Activated CD4-positive, alpha-beta T cell treated with anti-CD3 and anti-CD28 coated beads for 36 hours (primary cell): Measurements from ENCODE around the gene ERBB4. TPM values are rescaled to one million over a fixed set of nuclear protein-coding genes. Genes with fewer than 3 reads are reported as not detected.
A peak's percentile ranks its signal among the peaks of the same experiment; 100 is the strongest.

Experiments
- ATAC-seq: fragments of 200-7000 bp; cut with Tn5 transposase; one replicate; pipeline ENCODE4 v1.10.0; 2021; ENCODE audit warnings: mild to moderate bottlenecking, moderate library complexity
- CTCF ChIA-PET: fragments of 350-600 bp; sonication (Branson Sonifier 250); formaldehyde crosslinking; loops from one replicate; lab custom pipeline; 2021; ENCODE audit warnings: antibody characterized with exemption; lab: Charles Lee
- POLR2A ChIA-PET: fragments of 350-600 bp; sonication (Branson Sonifier 250); formaldehyde crosslinking; loops from one replicate; lab custom pipeline; 2021; ENCODE audit warnings: antibody characterized with exemption, inconsistent platforms; lab: Charles Lee
- DNase-seq: peaks from one replicate; pipeline ENCODE4 v3.0.0-alpha.2; 2020
- H3K27ac Mint-ChIP-seq: one replicate; pipeline ENCODE4 v1.8.0; 2021; ENCODE audit warnings: mixed read lengths
- H3K27me3 Mint-ChIP-seq: one replicate; pipeline ENCODE4 v1.8.0; 2021; ENCODE audit warnings: mixed read lengths
- H3K36me3 Mint-ChIP-seq: one replicate; pipeline ENCODE4 v1.8.0; 2021; ENCODE audit warnings: low read depth, mixed read lengths
- H3K4me1 Mint-ChIP-seq: one replicate; pipeline ENCODE4 v1.8.0; 2021; ENCODE audit warnings: mixed read lengths
- H3K4me3 Mint-ChIP-seq: one replicate; pipeline ENCODE4 v1.8.0; 2021; ENCODE audit warnings: mild to moderate bottlenecking, moderate library complexity, mixed read lengths
- H3K9me3 Mint-ChIP-seq: one replicate; pipeline ENCODE4 v1.8.0; 2021; ENCODE audit warnings: low read depth, mixed read lengths
- intact Hi-C, 2 experiments: fragments of 100-400 bp; cut with DNase I in 1 of 2; cut with micrococcal nuclease in 1 of 2; formaldehyde crosslinking; loops; one replicate each; pipeline versions ENCODE4 v1.14.2 to v1.15.1; 2022 to 2024; cut with DNase I, micrococcal nuclease
- total RNA-seq, 2 experiments: library from RNA; stranded (reverse); gene quantifications; one replicate each; pipeline ENCODE4 v1.2.3, GENCODE V29; 2021

ERBB4 gene
- total RNA-seq, 2 experiments from 2014 or later: not detected

- ATAC-seq: no peak
Measured at GRCh38 chr2:211468217-211468616, 1070.4 kb downstream of the ERBB4 start.

GRCh38 chr2:211463397-211463796 lies 1075.2 kb downstream of the ERBB4 start:
- no peak for ATAC-seq
- no peaks in the 10 kb centered on the region for H3K9me3 Mint-ChIP-seq
- POLR2A ChIA-PET: no interaction called here

More at GRCh38 chr2:211468217-211468616, 1070.4 kb downstream of the ERBB4 start:
- ChIA-PET CTCF (no interaction called here), POLR2A (no interaction called here)
- DNase-seq: no peak
- H3K9me3 Mint-ChIP-seq: no peaks in the 10 kb centered on the region
- no peaks in the 10 kb centered on the region for H3K4me1 Mint-ChIP-seq
- no peaks in the 10 kb centered on the region for H3K36me3 Mint-ChIP-seq
- no peak overlapping the region for H3K4me3 Mint-ChIP-seq
- H3K27ac Mint-ChIP-seq: no peak overlapping the region
- intact Hi-C loops: no loop called here
- no peaks in the 10 kb centered on the region for H3K27me3 Mint-ChIP-seq

GRCh38 chr2:211458974-211459373 lies 1079.6 kb downstream of the ERBB4 start:
- Mint-ChIP-seq H3K27me3 (no peaks in the 10 kb centered on the region), H3K36me3 (no peaks in the 10 kb centered on the region), H3K9me3 (no peaks in the 10 kb centered on the region), H3K4me1 (no peaks in the 10 kb centered on the region), H3K4me3 (no peak overlapping the region), H3K27ac (no peak overlapping the region)
- DNase-seq: no peak
- CTCF ChIA-PET: interaction anchor here (1.2 kb wide), 1 partner anchor 1109 kb away, joined by 3 read pairs; no protein-coding TSS in a partner anchor
- intact Hi-C loops: no loop called here
- ATAC-seq: no peak
- POLR2A ChIA-PET: no interaction called here

More at GRCh38 chr2:211463397-211463796, 1075.2 kb downstream of the ERBB4 start:
- Mint-ChIP-seq H3K27ac (no peak overlapping the region), H3K4me1 (no peaks in the 10 kb centered on the region), H3K4me3 (no peak overlapping the region), H3K27me3 (no peaks in the 10 kb centered on the region), H3K36me3 (no peaks in the 10 kb centered on the region)
- intact Hi-C loops: no loop called here
- no peak for DNase-seq
- CTCF ChIA-PET: interaction anchor here (2.4 kb wide), 1 partner anchor 9 kb away, joined by 8 read pairs; no protein-coding TSS in a partner anchor

- CTCF ChIA-PET: no interaction called here
- Mint-ChIP-seq H3K4me3 (no peak overlapping the region), H3K9me3 (no peaks in the 10 kb centered on the region), H3K27ac (no peak overlapping the region), H3K27me3 (no peaks in the 10 kb centered on the region), H3K4me1 (no peaks in the 10 kb centered on the region), H3K36me3 (no peaks in the 10 kb centered on the region)
- DNase-seq (no peak), ATAC-seq (no peak)
- POLR2A ChIA-PET: no interaction called here
- intact Hi-C loops: no loop called here
Measured at GRCh38 chr2:211457325-211457724, 1081.3 kb downstream of the ERBB4 start.

GRCh38 chr2:211455216-211455841 lies 1083.3 kb downstream of the ERBB4 start:
- Mint-ChIP-seq H3K4me3 (no peak overlapping the region), H3K27me3 (no peaks in the 10 kb centered on the region), H3K4me1 (no peaks in the 10 kb centered on the region), H3K27ac (no peak overlapping the region), H3K9me3 (no peaks in the 10 kb centered on the region), H3K36me3 (no peaks in the 10 kb centered on the region)
- intact Hi-C loops: loop anchor here (1.0 to 2.0 kb wide), 2 partner anchors 1111 to 1112 kb away; no protein-coding TSS in a partner anchor
- DNase-seq: peak; percentile 32
- POLR2A ChIA-PET: no interaction called here
- ATAC-seq: no peak
- CTCF ChIA-PET: interaction anchor here (0.6 to 2.1 kb wide), 11 partner anchors 9 to 1113 kb away, joined by 3 to 12 read pairs (median 4); no protein-coding TSS in a partner anchor

- no peaks in the 10 kb centered on the region for H3K9me3 Mint-ChIP-seq
- H3K4me3 Mint-ChIP-seq: no peak overlapping the region
Measured at GRCh38 chr2:211454679-211455078, 1083.9 kb downstream of the ERBB4 start.

GRCh38 chr2:211453311-211453887 lies 1085.2 kb downstream of the ERBB4 start:
- CTCF ChIA-PET: interaction anchor here (0.5 kb wide), 1 partner anchor 210 kb away, joined by 3 read pairs; no protein-coding TSS in a partner anchor
- intact Hi-C loops: no loop called here
- Mint-ChIP-seq H3K36me3 (no peaks in the 10 kb centered on the region), H3K4me3 (no peak overlapping the region), H3K4me1 (no peaks in the 10 kb centered on the region), H3K27me3 (no peaks in the 10 kb centered on the region), H3K27ac (no peak overlapping the region), H3K9me3 (no peaks in the 10 kb centered on the region)
- no peak for DNase-seq
- POLR2A ChIA-PET: no interaction called here
- ATAC-seq: no peak

More at GRCh38 chr2:211454679-211455078, 1083.9 kb downstream of the ERBB4 start:
- no peak for ATAC-seq
- CTCF ChIA-PET: interaction anchor here (1.1 to 2.1 kb wide), 9 partner anchors 8 to 1113 kb away, joined by 3 to 12 read pairs (median 4); no protein-coding TSS in a partner anchor
- H3K27me3 Mint-ChIP-seq: no peaks in the 10 kb centered on the region
- H3K27ac Mint-ChIP-seq: no peak overlapping the region
- H3K4me1 Mint-ChIP-seq: no peaks in the 10 kb centered on the region
- intact Hi-C loops: loop anchor here (1.0 to 2.0 kb wide), 2 partner anchors 1112 to 1113 kb away; no protein-coding TSS in a partner anchor
- H3K36me3 Mint-ChIP-seq: no peaks in the 10 kb centered on the region
- no peak for DNase-seq
- POLR2A ChIA-PET: no interaction called here

- CTCF ChIA-PET: interaction anchor here (1.2 kb wide), 1 partner anchor 10 kb away, joined by 3 read pairs; no protein-coding TSS in a partner anchor
- Mint-ChIP-seq H3K4me3 (no peak overlapping the region), H3K36me3 (no peaks in the 10 kb centered on the region), H3K9me3 (no peaks in the 10 kb centered on the region), H3K27ac (no peak overlapping the region), H3K4me1 (no peaks in the 10 kb centered on the region), H3K27me3 (no peaks in the 10 kb centered on the region)
- no peak for ATAC-seq
- POLR2A ChIA-PET: no interaction called here
- intact Hi-C loops: no loop called here
- DNase-seq: no peak
Measured at GRCh38 chr2:211451642-211452041, 1087.0 kb downstream of the ERBB4 start.

GRCh38 chr2:211449819-211450218 lies 1088.8 kb downstream of the ERBB4 start:
- no peak for DNase-seq
- H3K27ac Mint-ChIP-seq: no peak overlapping the region
- H3K36me3 Mint-ChIP-seq: no peaks in the 10 kb centered on the region
- ATAC-seq: no peak
- H3K4me1 Mint-ChIP-seq: no peaks in the 10 kb centered on the region
- H3K4me3 Mint-ChIP-seq: no peak overlapping the region
- ChIA-PET POLR2A (no interaction called here), CTCF (no interaction called here)
- H3K9me3 Mint-ChIP-seq: no peaks in the 10 kb centered on the region
- H3K27me3 Mint-ChIP-seq: no peaks in the 10 kb centered on the region
- intact Hi-C loops: no loop called here

- no peak for DNase-seq
- intact Hi-C loops: no loop called here
- Mint-ChIP-seq H3K9me3 (no peaks in the 10 kb centered on the region), H3K4me3 (no peak overlapping the region), H3K4me1 (no peaks in the 10 kb centered on the region), H3K27me3 (no peaks in the 10 kb centered on the region), H3K27ac (no peak overlapping the region), H3K36me3 (no peaks in the 10 kb centered on the region)
- ChIA-PET POLR2A (no interaction called here), CTCF (no interaction called here)
- no peak for ATAC-seq
Measured at GRCh38 chr2:211447548-211447947, 1091.1 kb downstream of the ERBB4 start.

- Mint-ChIP-seq H3K27me3 (no peaks in the 10 kb centered on the region), H3K27ac (no peak overlapping the region), H3K9me3 (no peaks in the 10 kb centered on the region), H3K4me1 (no peaks in the 10 kb centered on the region), H3K4me3 (no peak overlapping the region), H3K36me3 (no peaks in the 10 kb centered on the region)
- DNase-seq (no peak), ATAC-seq (no peak)
- intact Hi-C loops: no loop called here
- CTCF ChIA-PET: no interaction called here
- POLR2A ChIA-PET: no interaction called here
Measured at GRCh38 chr2:211440107-211440506, 1098.5 kb downstream of the ERBB4 start.

GRCh38 chr2:211439011-211439410 lies 1099.6 kb downstream of the ERBB4 start:
- intact Hi-C loops: no loop called here
- H3K27me3 Mint-ChIP-seq: no peaks in the 10 kb centered on the region
- ATAC-seq (no peak), DNase-seq (no peak)
- H3K4me1 Mint-ChIP-seq: no peaks in the 10 kb centered on the region
- ChIA-PET CTCF (no interaction called here), POLR2A (no interaction called here)
- no peaks in the 10 kb centered on the region for H3K36me3 Mint-ChIP-seq
- H3K27ac Mint-ChIP-seq: no peak overlapping the region
- H3K9me3 Mint-ChIP-seq: no peaks in the 10 kb centered on the region
- H3K4me3 Mint-ChIP-seq: no peak overlapping the region
